ENCODE measurements around the gene GPR180.

- TF ChIP-seq, protein P1, sequence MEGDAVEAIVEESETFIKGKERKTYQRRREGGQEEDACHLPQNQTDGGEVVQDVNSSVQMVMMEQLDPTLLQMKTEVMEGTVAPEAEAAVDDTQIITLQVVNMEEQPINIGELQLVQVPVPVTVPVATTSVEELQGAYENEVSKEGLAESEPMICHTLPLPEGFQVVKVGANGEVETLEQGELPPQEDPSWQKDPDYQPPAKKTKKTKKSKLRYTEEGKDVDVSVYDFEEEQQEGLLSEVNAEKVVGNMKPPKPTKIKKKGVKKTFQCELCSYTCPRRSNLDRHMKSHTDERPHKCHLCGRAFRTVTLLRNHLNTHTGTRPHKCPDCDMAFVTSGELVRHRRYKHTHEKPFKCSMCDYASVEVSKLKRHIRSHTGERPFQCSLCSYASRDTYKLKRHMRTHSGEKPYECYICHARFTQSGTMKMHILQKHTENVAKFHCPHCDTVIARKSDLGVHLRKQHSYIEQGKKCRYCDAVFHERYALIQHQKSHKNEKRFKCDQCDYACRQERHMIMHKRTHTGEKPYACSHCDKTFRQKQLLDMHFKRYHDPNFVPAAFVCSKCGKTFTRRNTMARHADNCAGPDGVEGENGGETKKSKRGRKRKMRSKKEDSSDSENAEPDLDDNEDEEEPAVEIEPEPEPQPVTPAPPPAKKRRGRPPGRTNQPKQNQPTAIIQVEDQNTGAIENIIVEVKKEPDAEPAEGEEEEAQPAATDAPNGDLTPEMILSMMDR (conservative IDR thresholded peaks at IDR 0.05) = no peak
- no peak for TF ChIP-seq EZH2 (IDR thresholded peaks at IDR 0.05; ENCODE audit: low read depth)
Observed at GRCh38 chr13:94657167-94657566, 55.5 kb downstream of the GPR180 start.

Data from PC-9 (cell line).